A673 (cell line): ENCODE results near the gene RAP1GAP.

Experiments used
- EZH2 ChIP-seq: fragments of 200-600 bp; sonication (generic); IDR thresholded peaks from 2 replicates; pipeline ENCODE4 v1.6.1; 2017; ENCODE audit warnings: borderline replicate concordance, low read depth, mild to moderate bottlenecking, mixed read lengths, antibody characterized with exemption, low read length; ENCODE audit not compliant: poor library complexity, severe bottlenecking
- TF ChIP-seq, protein P1 (sequence below): fragments of 300-800, 200-600 bp; sonication (generic); conservative IDR thresholded peaks from 2 replicates; pipeline ENCODE4 v1.5.1; 2017; ENCODE audit warnings: low read depth, mild to moderate bottlenecking, antibody characterized with exemption, low read length, moderate library complexity, mixed read lengths

DNA sequence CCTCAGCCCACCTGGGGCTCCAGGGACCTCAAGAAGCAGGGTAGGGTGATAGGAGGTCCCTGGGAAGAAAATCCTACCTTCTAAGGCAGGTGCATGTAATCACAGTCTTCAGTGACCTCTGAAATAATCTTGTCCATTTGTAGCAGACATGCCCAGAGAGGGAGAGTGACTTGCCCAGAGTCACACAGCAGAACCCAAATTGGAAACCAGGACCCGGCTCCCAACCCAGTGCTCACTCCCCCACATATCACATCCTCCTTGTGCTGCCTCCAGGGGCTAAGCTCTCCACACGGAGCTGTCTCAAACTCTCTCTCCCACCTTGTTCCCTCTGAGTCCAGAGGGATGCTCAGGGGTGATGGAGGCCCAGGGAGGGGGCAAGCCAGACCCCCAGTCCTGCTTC lies 72.5 kb downstream of the RAP1GAP start:
- TF ChIP-seq, protein P1, sequence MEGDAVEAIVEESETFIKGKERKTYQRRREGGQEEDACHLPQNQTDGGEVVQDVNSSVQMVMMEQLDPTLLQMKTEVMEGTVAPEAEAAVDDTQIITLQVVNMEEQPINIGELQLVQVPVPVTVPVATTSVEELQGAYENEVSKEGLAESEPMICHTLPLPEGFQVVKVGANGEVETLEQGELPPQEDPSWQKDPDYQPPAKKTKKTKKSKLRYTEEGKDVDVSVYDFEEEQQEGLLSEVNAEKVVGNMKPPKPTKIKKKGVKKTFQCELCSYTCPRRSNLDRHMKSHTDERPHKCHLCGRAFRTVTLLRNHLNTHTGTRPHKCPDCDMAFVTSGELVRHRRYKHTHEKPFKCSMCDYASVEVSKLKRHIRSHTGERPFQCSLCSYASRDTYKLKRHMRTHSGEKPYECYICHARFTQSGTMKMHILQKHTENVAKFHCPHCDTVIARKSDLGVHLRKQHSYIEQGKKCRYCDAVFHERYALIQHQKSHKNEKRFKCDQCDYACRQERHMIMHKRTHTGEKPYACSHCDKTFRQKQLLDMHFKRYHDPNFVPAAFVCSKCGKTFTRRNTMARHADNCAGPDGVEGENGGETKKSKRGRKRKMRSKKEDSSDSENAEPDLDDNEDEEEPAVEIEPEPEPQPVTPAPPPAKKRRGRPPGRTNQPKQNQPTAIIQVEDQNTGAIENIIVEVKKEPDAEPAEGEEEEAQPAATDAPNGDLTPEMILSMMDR, result no peak
- no peak for TF ChIP-seq EZH2
